B cell (primary cell): Measurements from ENCODE around the gene CAMK1. TPM values are rescaled to one million over a fixed set of nuclear protein-coding genes. Genes with fewer than 3 reads are reported as not detected.

ENCODE experiments used
- ATAC-seq: fragments of 200-7000 bp; cut with Tn5 transposase; one replicate; pipeline ENCODE4 v1.10.0; 2021; ENCODE audit warnings: low read depth, mild to moderate bottlenecking, moderate number of reproducible peaks, moderate library complexity
- CTCF ChIA-PET: fragments of 350-600 bp; sonication (Branson Sonifier 250); formaldehyde crosslinking; loops from one replicate; lab custom pipeline; 2021; ENCODE audit warnings: antibody characterized with exemption, inconsistent platforms; lab: Charles Lee
- POLR2A ChIA-PET: fragments of 350-600 bp; sonication (Branson Sonifier 250); formaldehyde crosslinking; loops from one replicate; lab custom pipeline; 2021; ENCODE audit warnings: antibody characterized with exemption; lab: Charles Lee
- DNase-seq: peaks from one replicate; pipeline ENCODE4 v3.0.0; 2013
- H2AFZ ChIP-seq: 2 replicates; pipeline ENCODE4 v1.6.1; 2012; ENCODE audit warnings: mild to moderate bottlenecking, low read depth, low read length; ENCODE audit not compliant: insufficient read depth, poor library complexity, severe bottlenecking
- H3K27ac ChIP-seq, 2 donors: 1 replicate in 1 of 2; 2 replicates in 1 of 2; pipeline ENCODE4 v1.5.1; 2012 to 2013; ENCODE audit warnings: low read length in 2 of 2, mild to moderate bottlenecking in 2 of 2, moderate library complexity in 1 of 2
- H3K27me3 ChIP-seq, 4 experiments: fragments of 200-600 bp in 1 of 4; sonication (generic) in 1 of 4; replicated peaks in 1 of 4; 1 replicate in 2 of 4; 2 replicates in 2 of 4; pipeline versions ENCODE4 v1.6.1 to v1.7.0; 2013 to 2016; ENCODE audit warnings: low read length in 3 of 4, mild to moderate bottlenecking in 2 of 4, mixed read lengths in 1 of 4, moderate library complexity in 1 of 4; ENCODE audit not compliant: insufficient read depth in 4 of 4, control insufficient read depth in 3 of 4; ENCODE audit errors: control extremely low read depth in 1 of 4
- H3K36me3 ChIP-seq, 2 experiments: replicated peaks in 1 of 2; 1 replicate in 1 of 2; 2 replicates in 1 of 2; pipeline versions ENCODE4 v1.6.1 to v1.7.1; 2013; ENCODE audit warnings: low read length in 1 of 2; ENCODE audit not compliant: insufficient read depth in 2 of 2, control insufficient read depth in 1 of 2; ENCODE audit errors: control extremely low read depth in 1 of 2, extremely low read depth in 1 of 2
- H3K4me1 ChIP-seq, 2 donors: fragments of 200-600 bp in 1 of 2; sonication (generic) in 1 of 2; 1 replicate in 1 of 2; 2 replicates in 1 of 2; pipeline versions ENCODE4 v1.5.1 to v1.6.1; 2013 to 2017; ENCODE audit warnings: low read length in 2 of 2; ENCODE audit not compliant: control insufficient read depth in 2 of 2, insufficient read depth in 2 of 2
- H3K4me2 ChIP-seq: replicated peaks from 2 replicates; pipeline ENCODE3; 2012; ENCODE audit warnings: mild to moderate bottlenecking, low read depth, low read length; ENCODE audit not compliant: poor library complexity, severe bottlenecking
- H3K4me3 ChIP-seq, 5 experiments: fragments of 200-600 bp in 1 of 5; sonication (generic) in 1 of 5; 1 replicate in 3 of 5; 2 replicates in 2 of 5; pipeline versions ENCODE4 v1.5.1 to v1.7.0; 2011 to 2016; ENCODE audit warnings: low read length in 4 of 5, mild to moderate bottlenecking in 4 of 5, low read depth in 2 of 5, control low read depth in 1 of 5, moderate library complexity in 1 of 5; ENCODE audit not compliant: insufficient read depth in 1 of 5; ENCODE audit errors: control extremely low read depth in 1 of 5, extremely low read depth in 1 of 5
- H3K79me2 ChIP-seq: fragments of 200-600 bp; sonication (generic); one replicate; pipeline ENCODE4 v1.6.0; 2016; ENCODE audit warnings: low read length; ENCODE audit not compliant: control insufficient read depth, insufficient read depth
- H3K9ac ChIP-seq: fragments of 200-600 bp; sonication (generic); 2 replicates; pipeline ENCODE4 v1.6.1; 2017; ENCODE audit warnings: mild to moderate bottlenecking, low read length, moderate library complexity
- H3K9me3 ChIP-seq, 3 donors: one replicate each; pipeline versions ENCODE4 v1.6.1 to v1.7.1; 2013; ENCODE audit warnings: low read length in 2 of 3; ENCODE audit not compliant: control insufficient read depth in 2 of 3, insufficient read depth in 1 of 3; ENCODE audit errors: control extremely low read depth in 1 of 3
- H4K20me1 ChIP-seq: 2 replicates; pipeline ENCODE4 v1.6.0; 2012; ENCODE audit warnings: mild to moderate bottlenecking, low read length; ENCODE audit not compliant: insufficient read depth, control insufficient read depth, poor library complexity, severe bottlenecking
- H3K27ac Mint-ChIP-seq: one replicate; pipeline ENCODE4 v1.8.0; 2021; ENCODE audit warnings: mixed read lengths
- H3K27me3 Mint-ChIP-seq: one replicate; pipeline ENCODE4 v1.8.0; 2021; ENCODE audit warnings: mixed read lengths
- H3K4me1 Mint-ChIP-seq: one replicate; pipeline ENCODE4 v1.8.0; 2021; ENCODE audit warnings: mixed read lengths
- H3K4me3 Mint-ChIP-seq: one replicate; pipeline ENCODE4 v1.8.0; 2021; ENCODE audit warnings: mixed read lengths
- H3K9me3 Mint-ChIP-seq: one replicate; pipeline ENCODE4 v1.8.0; 2022; ENCODE audit warnings: mixed read lengths; ENCODE audit not compliant: insufficient read depth
- EZH2 ChIP-seq: IDR thresholded peaks from 2 replicates; pipeline ENCODE4 v1.6.1; 2012; ENCODE audit warnings: borderline replicate concordance, low read depth, mild to moderate bottlenecking, moderate library complexity, low read length; ENCODE audit not compliant: insufficient read depth, poor library complexity, severe bottlenecking
- WGBS: methylation state at CpG from one replicate; pipeline ENCODE4 v1.1.5; 2013; ENCODE audit warnings: missing lambda C conversion rate; ENCODE audit not compliant: insufficient coverage; 5-methylcytosine and 5-hydroxymethylcytosine counted together
- intact Hi-C: fragments of 100-400 bp; cut with micrococcal nuclease; formaldehyde crosslinking; loops from one replicate; pipeline ENCODE4 v1.10.0; 2022
- polyA plus RNA-seq: library from polyadenylated mRNA; depleted of rRNA; stranded (reverse); fragments of >200 nt; gene quantifications from 2 replicates; pipeline ENCODE4 v1.2.3, GENCODE V29; 2012
- total RNA-seq, 2 donors: library from RNA; stranded (reverse); fragments of 120-200 nt in 1 of 2; gene quantifications; 1 replicate in 1 of 2; 2 replicates in 1 of 2; pipeline versions ENCODE4 v1.2.3 to v1.2.4, GENCODE V29; 2013 to 2022
- TF ChIP-seq, protein P1 (sequence below): fragments of 200-600 bp; IDR thresholded peaks from one replicate; pipeline ENCODE4 v1.8.0; 2022; ENCODE audit warnings: antibody characterized with exemption, mild to moderate bottlenecking

CAMK1 gene
- total and polyA plus RNA-seq, 2 donors (not counting 1 experiment from before 2014, with no cell fraction given): 0.57 to 0.82 TPM

DNA sequence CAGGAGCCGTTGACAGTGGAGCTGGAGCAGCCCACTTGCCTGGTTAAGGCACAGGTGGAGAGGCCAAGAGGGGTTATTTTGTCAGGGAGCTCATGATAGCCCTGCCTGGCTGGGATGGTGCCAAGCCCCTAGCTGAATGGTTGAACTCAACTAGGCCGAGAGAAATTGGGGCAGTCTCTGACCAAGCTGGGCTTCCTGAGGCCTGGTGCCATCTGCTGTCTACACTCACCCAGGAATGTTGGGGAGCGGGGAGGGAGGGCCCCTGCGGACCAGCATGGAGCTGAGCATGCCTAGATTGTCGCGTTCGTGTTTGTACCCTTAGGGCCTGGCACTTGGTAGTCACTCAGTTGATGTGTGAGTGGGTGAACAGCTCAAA, 37.0 kb downstream of the CAMK1 start:
- Mint-ChIP-seq H3K4me1 (peaks cover 51% of the 10 kb centered on the region), H3K27ac (peak overlapping the region; percentile 91), H3K27me3 (no peaks in the 10 kb centered on the region), H3K9me3 (no peaks in the 10 kb centered on the region), H3K4me3 (peak overlapping the region; percentile 97)
- H3K9me3 ChIP-seq: no peaks in the 10 kb centered on the region
- H2AFZ ChIP-seq: no peak overlapping the region
- peak overlapping the region in 4 of 5 experiments; percentile 76 to 93 (median 86) for H3K4me3 ChIP-seq
- intact Hi-C loops: loop anchor here (5.0 to 10.0 kb wide), 2 partner anchors 200 to 382 kb away; partner anchors contain the start of genes BRK1 and CRELD1
- DNase-seq (no peak), ATAC-seq (no peak)
- peaks cover 20 to 23% of the 10 kb centered on the region in 2 donors for H3K4me1 ChIP-seq
- CTCF ChIA-PET: interaction anchor here (1.1 to 4.4 kb wide), 4 partner anchors 16 to 214 kb away, joined by 3 to 17 read pairs (median 3); partner anchors contain the start of gene OGG1
- peaks cover 18% of the 10 kb centered on the region for H4K20me1 ChIP-seq
- peak overlapping the region; percentile 87 to 94 for H3K27ac ChIP-seq
- WGBS: 58% methylated on average over 5 of the region's 7 CpGs
- peaks cover 49% of the 10 kb centered on the region for H3K79me2 ChIP-seq
- TF ChIP-seq EZH2: no peak
- TF ChIP-seq, protein P1, sequence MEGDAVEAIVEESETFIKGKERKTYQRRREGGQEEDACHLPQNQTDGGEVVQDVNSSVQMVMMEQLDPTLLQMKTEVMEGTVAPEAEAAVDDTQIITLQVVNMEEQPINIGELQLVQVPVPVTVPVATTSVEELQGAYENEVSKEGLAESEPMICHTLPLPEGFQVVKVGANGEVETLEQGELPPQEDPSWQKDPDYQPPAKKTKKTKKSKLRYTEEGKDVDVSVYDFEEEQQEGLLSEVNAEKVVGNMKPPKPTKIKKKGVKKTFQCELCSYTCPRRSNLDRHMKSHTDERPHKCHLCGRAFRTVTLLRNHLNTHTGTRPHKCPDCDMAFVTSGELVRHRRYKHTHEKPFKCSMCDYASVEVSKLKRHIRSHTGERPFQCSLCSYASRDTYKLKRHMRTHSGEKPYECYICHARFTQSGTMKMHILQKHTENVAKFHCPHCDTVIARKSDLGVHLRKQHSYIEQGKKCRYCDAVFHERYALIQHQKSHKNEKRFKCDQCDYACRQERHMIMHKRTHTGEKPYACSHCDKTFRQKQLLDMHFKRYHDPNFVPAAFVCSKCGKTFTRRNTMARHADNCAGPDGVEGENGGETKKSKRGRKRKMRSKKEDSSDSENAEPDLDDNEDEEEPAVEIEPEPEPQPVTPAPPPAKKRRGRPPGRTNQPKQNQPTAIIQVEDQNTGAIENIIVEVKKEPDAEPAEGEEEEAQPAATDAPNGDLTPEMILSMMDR: no peak
- POLR2A ChIA-PET: interaction anchor here (0.9 to 1.1 kb wide), 3 partner anchors 17 to 157 kb away, joined by 3 to 7 read pairs (median 3); partner anchors contain the start of genes JAGN1 and OGG1
- H3K27me3 ChIP-seq: no peaks in the 10 kb centered on the region
- H3K4me2 ChIP-seq: peak overlapping the region; percentile 97
- H3K9ac ChIP-seq: peak overlapping the region; percentile 84
- peaks cover 5 to 31% of the 10 kb centered on the region in 2 experiments for H3K36me3 ChIP-seq

DNA sequence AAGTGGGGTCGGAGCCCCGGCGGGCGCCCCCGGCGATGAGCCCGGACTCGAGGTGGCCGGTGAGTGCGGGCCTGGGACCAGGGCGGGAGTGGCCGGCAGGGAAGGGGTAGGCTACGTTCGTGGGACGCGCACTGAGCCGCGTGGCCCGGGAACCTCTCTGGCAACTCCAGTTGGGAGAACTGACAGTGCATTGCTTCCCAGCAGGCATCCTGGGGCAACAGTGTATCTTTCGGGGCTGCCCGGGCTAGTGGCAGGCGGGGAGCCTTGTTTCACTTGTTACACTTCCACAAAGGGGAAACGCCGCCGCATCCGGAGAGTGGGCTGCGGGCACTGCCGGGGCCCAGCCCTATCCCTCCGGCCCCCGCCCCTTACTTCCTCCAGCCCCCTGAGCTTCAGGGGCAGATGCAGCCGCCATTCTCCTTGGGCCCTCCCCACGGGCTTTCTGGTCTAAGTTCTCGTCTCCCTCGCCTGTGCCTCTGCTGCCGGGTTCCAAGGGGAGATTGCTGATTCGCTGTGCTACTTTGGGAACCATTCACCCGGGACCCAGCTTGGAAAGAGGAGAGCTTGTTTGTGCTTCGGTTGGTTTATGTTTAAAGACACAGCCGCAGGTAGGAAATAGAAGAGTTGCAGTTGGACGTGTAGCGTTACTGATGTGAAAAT, 37.5 kb downstream of the CAMK1 start:
- peaks cover 48% of the 10 kb centered on the region for H3K79me2 ChIP-seq
- H3K4me1 ChIP-seq: peaks cover 24 to 28% of the 10 kb centered on the region in 2 donors

More for the DNA sequence above, 37.5 kb downstream of the CAMK1 start:
- ChIA-PET POLR2A (interaction anchor here (0.5 to 2.2 kb wide), 10 partner anchors 16 to 335 kb away, joined by 3 to 18 read pairs (median 6); partner anchors contain the start of genes ARPC4, CRELD1, JAGN1 and OGG1), CTCF (interaction anchor here (1.1 to 4.4 kb wide), 4 partner anchors 12 to 214 kb away, joined by 3 to 17 read pairs (median 3); partner anchors contain the start of gene OGG1)
- H3K4me3 ChIP-seq: peak overlapping the region; percentile 8 to 93 (median 81)
- Mint-ChIP-seq H3K27me3 (no peaks in the 10 kb centered on the region), H3K9me3 (no peaks in the 10 kb centered on the region), H3K27ac (peak overlapping the region; percentile 91), H3K4me3 (peak overlapping the region; percentile 97), H3K4me1 (peaks cover 56% of the 10 kb centered on the region)
- H3K9ac ChIP-seq: peak overlapping the region; percentile 84
- H4K20me1 ChIP-seq: peaks cover 18% of the 10 kb centered on the region
- TF ChIP-seq, protein P1: no peak
- no peak for TF ChIP-seq EZH2
- H3K36me3 ChIP-seq: peaks cover 5 to 25% of the 10 kb centered on the region in 2 experiments
- H3K27me3 ChIP-seq: no peaks in the 10 kb centered on the region
- DNase-seq (peak; percentile 61), ATAC-seq (no peak)
- intact Hi-C loops: loop anchor here (5.0 to 10.0 kb wide), 2 partner anchors 200 to 383 kb away; partner anchors contain the start of genes BRK1 and CRELD1
- 1% methylated on average over 36 of the region's 41 CpGs for WGBS
- peak overlapping the region; percentile 87 to 94 for H3K27ac ChIP-seq
- H3K4me2 ChIP-seq: peak overlapping the region; percentile 97
- no peaks in the 10 kb centered on the region for H3K9me3 ChIP-seq
- peak overlapping the region; percentile 88 for H2AFZ ChIP-seq
